HG02623 (cell line): ENCODE measurements around the gene CCDC188.

Experiments used
- ATAC-seq: cut with Tn5 transposase; IDR thresholded peaks from one replicate; pipeline ENCODE4 v1.9.1; 2021; ENCODE audit warnings: moderate library complexity; ENCODE audit not compliant: unreplicated experiment

CCDC188 gene

GRCh38 chr22:20185750-20186149 lies 34.9 kb upstream of the CCDC188 start:
- ATAC-seq = no peak

GRCh38 chr22:20184501-20185165 lies 33.8 kb upstream of the CCDC188 start:
- ATAC-seq = no peak

GRCh38 chr22:20183823-20184222 lies 33.0 kb upstream of the CCDC188 start:
- no peak for ATAC-seq

DNA sequence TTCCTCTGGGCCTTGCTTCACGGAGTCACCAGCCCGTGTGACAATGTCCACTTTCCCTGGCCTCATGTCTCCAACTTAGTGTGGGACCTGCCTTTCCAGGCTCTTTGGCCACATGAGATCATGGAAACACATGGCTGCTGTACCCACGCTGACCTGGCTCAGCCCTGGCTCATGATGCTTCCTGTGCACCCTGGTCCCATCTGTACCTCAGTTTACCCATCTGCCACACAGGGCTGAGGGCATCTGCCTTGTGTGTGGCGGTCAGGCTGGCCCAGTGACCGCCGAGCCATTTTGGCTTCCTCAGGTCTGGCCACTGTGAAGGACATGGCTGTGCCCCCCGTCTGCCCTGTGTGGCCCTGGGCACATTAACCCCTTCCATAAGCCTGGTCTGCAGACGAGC lies 32.2 kb upstream of the CCDC188 start:
- no peak for ATAC-seq

- ATAC-seq = no peak
Measured at GRCh38 chr22:20182365-20182764, 31.5 kb upstream of the CCDC188 start.

- ATAC-seq = no peak
Measured at GRCh38 chr22:20181884-20182236, 31.0 kb upstream of the CCDC188 start.

GRCh38 chr22:20181194-20181883 lies 30.5 kb upstream of the CCDC188 start:
- no peak for ATAC-seq

DNA sequence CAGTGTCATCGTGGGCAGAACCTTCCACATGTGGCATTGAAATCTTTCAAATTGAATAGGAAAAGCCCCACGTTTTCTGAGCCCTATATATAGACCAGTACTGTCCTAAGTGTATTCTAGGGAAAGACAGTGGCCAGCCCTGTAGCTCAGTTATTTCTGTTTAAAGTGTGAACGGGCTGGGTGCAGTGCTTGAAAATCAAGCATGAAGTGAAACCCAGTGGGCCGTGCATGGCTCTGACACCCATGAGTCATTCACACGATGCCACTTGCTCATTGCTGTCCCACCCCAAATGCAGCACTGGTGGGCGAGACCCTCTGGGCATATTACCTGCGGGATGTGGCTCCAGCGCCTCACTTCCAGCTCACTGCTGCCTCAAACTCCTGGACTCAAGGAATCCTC lies 29.8 kb upstream of the CCDC188 start:
- ATAC-seq = no peak

GRCh38 chr22:20180245-20180630 lies 29.4 kb upstream of the CCDC188 start:
- no peak for ATAC-seq

DNA sequence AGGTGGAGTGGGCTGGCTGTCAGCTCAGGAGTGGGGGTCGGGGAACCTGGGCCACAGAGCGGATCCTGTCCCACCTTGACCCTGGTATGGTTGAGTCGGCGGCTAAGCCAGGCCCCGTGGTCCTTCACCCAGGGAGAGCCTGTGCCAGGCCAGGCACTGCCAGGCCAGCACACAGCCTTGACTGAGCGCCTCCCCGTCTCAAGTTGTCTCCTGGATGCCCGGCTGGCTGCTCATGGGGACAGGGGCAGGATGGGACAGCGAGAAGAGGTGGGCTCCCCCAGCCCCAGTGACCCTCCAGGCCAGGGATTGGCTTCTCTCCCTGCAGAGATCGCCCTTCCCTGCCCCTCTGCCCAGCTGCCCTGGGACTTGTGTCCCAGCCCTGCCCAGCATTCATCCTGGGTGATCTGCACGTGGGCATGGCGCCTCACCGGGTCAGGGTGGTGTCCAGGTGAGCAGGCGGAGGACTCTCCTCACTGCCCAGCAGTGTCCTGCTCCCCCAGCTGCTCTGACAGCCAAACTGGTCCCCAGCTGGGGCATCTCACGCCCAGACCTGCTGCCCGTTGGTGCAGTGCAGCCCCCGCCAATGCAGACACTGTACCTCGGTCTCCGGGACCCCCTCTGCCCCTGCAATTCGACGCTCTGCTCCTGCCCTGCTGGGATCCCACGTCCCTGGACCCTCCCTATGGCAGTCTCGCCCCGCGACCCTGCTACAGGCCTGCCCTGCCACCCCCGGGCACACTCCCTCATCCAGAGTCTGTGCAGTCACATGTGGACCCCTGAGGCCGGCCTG lies 28.8 kb upstream of the CCDC188 start:
- ATAC-seq = no peak

DNA sequence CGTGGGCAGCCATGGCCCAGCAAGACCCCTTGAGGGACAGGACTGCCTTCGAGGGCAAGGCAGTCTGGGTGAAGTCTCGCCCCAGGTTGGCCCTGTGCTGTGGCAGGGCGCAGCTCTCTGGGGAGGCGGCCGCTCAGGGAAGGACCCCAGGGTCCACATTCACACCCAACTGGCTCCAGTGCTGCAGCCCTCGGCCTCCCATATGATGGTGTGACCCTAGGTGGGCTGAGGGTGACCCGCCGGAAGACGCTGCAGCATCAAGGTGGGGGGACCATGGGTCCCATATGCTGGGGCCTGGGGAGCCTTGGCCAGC lies 28.0 kb upstream of the CCDC188 start:
- ATAC-seq = no peak

GRCh38 chr22:20178075-20178914 lies 27.4 kb upstream of the CCDC188 start:
- no peak for ATAC-seq

- no peak for ATAC-seq
Measured at GRCh38 chr22:20177217-20177911, 26.5 kb upstream of the CCDC188 start.

DNA sequence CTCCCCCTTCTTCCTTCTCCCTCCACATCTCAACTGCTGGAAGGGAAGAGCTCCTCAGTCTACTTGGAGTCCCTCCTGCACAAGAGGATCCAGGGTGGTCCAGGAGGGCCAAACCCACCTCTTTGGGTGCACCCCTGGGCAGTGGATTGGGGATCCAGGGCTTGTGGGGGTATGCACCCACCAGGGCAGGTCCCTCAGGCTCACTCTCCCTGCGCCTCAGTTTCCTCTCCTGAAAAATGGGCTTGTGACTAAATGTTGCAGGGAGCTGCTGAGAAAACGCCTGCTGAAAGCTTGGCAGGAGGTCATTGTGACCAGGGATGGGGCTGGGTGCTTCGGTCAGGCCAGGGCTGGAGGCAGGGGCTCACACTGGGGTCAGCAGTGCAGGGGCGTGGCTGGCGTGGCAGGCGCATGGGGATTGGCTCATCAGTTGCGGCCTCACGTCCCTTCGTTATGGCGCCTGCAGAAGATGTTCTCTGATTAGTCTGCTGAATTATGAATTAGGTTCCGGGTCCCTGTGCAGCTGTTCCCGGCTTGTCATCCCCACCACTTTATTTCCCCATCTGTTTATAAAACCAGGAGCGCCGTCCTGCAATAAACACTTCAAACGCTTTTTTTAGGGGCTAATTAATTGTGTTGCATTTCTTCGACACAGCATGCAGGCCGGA lies 25.7 kb upstream of the CCDC188 start:
- no peak for ATAC-seq

DNA sequence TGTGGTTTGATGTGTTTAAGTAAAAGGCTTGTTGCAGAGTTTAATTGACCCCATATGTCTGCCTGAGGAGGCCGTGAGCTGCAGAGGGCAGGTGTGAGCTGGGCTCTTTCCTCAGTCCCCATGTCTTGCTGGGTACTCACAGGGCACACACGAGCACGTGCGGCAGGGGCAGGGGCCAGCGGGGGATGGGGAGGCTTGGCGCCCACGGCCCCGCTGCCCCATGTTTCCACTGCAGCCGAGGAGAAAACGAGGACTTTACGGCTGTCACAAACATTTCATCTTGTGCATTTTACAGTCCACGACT lies 24.7 kb upstream of the CCDC188 start:
- no peak for ATAC-seq

DNA sequence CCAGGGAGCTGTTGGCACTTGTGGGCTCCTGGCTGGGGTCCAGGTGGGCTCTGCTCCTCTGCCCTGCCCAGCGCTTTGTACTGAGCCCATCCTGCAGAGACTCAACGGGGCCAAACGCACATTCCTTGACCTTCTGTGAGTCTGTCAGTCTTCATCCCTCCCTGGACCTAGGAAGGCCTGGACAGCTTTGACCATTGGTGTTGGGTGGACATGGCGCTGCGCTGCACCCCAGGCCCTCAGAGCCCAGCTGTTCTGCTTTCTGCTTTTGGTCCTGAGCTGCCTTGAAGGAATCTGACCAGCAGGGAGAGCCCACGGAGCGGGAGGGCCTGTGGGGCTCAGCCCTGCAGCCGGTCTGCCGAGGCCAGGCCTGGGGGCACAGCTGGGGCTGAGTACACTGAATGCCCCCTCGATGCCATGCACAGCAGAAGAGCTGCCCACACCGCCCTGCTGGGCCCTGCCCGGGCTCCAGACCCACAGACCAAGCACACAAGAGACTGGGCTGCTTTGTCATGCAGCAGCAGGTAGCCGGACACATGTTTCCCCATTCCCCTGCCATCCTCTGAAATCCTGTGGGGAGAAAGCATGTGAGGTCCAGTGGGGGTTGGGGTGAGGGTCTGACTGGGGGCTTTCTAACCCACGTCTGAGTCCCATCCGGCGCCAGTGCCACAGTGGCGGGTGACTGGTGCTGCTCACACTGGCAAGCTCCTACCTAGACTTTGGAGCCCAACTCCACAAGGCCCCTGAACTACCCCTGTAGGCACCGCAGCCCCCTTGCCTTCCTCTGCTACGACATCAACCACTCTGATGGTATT lies 24.1 kb upstream of the CCDC188 start:
- no peak for ATAC-seq

DNA sequence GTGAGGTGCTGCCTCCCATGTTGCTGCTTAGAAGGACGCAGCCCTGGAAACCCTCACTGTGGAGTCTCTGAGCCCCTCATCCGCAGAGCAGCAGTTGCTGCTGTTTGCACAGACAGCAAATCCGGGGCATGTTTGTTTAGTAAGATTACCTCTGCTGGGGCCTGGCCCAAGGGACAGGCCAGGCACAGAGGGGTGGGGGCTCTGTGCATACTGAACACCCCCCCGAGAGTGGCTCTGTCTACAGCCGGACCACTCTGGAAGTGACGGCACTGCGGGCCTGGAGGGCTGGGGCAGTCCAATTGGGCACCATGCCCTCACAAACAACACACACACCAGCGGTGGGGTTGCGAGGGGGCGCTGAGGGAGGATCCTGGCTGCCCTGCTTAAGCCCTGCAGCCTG lies 22.9 kb upstream of the CCDC188 start:
- no peak for ATAC-seq

GRCh38 chr22:20173246-20173645 lies 22.4 kb upstream of the CCDC188 start:
- ATAC-seq = no peak

GRCh38 chr22:20172141-20172613 lies 21.3 kb upstream of the CCDC188 start:
- no peak for ATAC-seq
